GM10266 (cell line): Measurements from ENCODE around the gene RNF207.

Source experiments
- DNase-seq: peaks from one replicate; pipeline ENCODE4 v3.0.0; 2012; ENCODE audit errors: extremely low spot score
- CTCF ChIP-seq: IDR thresholded peaks from 2 replicates; pipeline ENCODE4 v1.5.1; 2012; ENCODE audit warnings: mild to moderate bottlenecking, low read depth; ENCODE audit not compliant: control insufficient read depth, insufficient read depth; ENCODE audit errors: missing control alignments

Gene RNF207

DNA sequence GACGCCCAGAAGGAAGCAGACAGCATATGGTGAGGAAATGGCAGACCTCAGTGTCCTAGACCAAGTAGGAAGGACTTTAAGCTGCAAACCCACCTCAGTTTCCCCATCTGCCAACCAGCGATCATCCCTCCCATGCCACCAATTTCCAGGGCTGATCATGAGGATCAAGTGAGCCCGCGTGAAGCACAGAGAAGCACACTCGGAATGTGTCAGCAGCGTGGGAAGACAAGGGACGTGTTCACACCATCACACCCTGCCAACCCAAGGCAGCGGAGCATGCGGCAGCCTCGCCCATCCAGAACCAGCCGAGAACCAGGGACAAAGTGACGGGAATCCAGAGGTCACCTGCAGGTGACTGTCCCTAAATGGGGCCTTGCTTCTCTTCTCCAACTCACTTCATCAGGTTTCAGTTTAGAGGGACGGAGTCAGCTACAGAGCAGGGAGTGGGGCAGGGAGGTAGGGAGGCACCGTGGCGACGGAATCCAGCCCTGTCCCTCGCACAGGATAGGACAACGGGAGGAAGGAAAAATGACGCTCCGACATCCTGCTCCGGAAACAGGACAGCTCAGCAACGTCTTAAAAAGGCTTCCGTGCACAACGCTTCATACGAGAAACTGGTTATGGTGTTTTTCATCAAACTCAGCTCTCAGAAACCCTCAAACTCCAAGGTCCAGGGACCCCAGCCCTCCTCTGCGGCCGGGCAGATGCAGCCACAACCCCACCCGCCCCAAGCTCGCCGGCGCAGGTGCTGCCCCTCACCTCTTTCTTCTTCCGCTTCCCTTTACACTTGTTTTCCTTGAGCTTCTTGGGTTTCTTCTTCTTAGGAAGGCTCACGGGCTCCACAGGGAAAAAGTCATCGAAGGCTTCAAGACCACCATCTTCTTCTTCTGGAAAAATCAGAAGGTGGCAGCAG lies 38.3 kb upstream of the RNF207 start:
- DNase-seq, result no peak
- TF ChIP-seq CTCF, result no peak

GRCh38 chr1:6168947-6169586 lies 36.9 kb upstream of the RNF207 start:
- no peak for DNase-seq
- TF ChIP-seq CTCF, result no peak

DNA sequence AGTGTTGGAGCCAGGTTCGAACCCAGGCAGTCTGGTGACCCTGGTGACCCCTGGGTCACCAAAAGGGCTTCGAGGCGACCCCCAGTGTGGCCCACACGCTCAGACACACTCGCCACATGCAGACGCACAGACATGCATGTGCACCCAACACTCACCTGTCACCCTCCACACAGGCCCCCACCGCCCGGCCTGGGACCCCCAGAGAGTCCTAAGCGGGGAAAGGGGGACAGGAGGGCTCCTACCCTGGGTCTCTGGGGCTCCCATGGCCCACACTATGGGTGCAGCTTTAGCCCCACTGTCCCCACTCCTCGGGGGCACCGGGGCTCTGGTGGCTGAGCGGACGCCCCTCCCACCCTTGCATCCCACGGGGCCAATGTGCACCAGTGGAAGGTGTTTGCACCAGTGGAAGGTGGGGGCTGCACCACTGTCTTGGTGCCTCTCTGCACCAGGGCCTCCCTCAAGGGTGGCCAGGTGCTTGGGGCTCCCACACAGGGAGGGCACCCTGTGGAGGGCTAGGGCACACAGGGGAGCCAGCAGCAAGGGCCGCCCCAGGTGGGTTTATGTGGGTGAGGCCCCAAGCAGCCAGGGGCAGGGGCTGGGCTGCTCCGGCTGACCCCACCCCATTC lies 35.7 kb upstream of the RNF207 start:
- TF ChIP-seq CTCF, result no peak
- DNase-seq, result no peak

DNA sequence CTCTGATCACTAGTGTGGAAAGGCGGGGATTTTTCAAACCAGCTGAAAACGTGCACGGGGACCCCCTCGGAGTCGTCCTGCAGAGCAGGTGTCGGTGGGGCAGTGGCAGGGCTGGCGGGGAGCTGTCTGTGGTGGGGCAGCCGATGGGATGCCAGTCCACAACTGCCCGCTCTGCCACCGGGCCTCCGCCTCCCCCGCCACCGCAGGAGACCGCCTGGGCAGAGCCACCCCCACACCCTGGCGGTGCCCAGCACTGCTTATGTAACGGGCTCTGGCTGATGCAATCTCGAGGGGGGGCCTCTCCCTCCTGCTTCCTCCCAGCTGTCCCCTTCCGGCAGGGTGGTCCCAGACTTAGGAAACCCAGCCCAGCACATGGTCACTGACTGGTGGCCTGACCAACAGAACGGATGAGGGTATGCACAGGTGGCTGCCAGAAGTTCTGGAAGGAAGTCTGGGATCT lies 35.1 kb upstream of the RNF207 start:
- no peak for DNase-seq
- TF ChIP-seq CTCF, result no peak

- DNase-seq, result no peak
- peak; percentile 24 for TF ChIP-seq CTCF
These were observed 34.3 kb upstream of the RNF207 start for GRCh38 chr1:6171548-6172124.

DNA sequence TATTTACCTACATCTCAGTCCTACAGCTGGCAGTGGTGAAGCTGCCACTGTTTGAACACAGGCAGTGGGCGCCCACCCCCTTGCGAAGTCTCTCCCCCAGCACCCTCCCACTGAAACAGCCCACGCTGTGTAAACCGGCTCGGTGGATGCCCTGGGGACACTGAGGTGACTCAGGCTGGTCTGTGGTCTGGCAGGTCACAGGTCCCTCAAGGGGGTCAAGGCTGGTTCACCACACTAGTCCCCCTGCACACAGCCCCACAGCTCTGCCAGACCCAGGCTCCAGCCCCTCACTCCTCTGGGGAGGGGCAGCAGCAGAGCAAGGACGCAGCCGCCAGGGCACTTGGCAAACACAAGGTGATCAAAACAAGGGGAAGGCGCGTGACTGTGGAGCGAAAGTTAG lies 33.4 kb upstream of the RNF207 start:
- DNase-seq, result no peak
- TF ChIP-seq CTCF, result no peak
